Liver (tissue), 9 donors: ENCODE measurements around the gene MT4. TPM values are rescaled to one million over a fixed set of nuclear protein-coding genes. Genes with fewer than 3 reads are reported as not detected.

Source experiments
- DNase-seq: peaks from one replicate; pipeline ENCODE4 v3.0.0-alpha.2; 2017; ENCODE audit warnings: low spot score
- H3K27ac ChIP-seq, 2 donors: one replicate each; pipeline ENCODE4 v1.7.0; 2013; ENCODE audit warnings: inconsistent platforms in 2 of 2, low read length in 2 of 2, control low read depth in 1 of 2, low read depth in 1 of 2, mild to moderate bottlenecking in 1 of 2
- H3K27me3 ChIP-seq, 4 donors: one replicate each; pipeline versions ENCODE4 v1.6.1 to v1.7.0; 2013; ENCODE audit warnings: low read length in 3 of 4, inconsistent platforms in 1 of 4, mild to moderate bottlenecking in 1 of 4, moderate library complexity in 1 of 4; ENCODE audit not compliant: control insufficient read depth in 4 of 4, insufficient read depth in 4 of 4
- H3K36me3 ChIP-seq, 4 donors: one replicate each; pipeline versions ENCODE4 v1.6.1 to v1.7.0; 2013; ENCODE audit warnings: low read length in 3 of 4, mild to moderate bottlenecking in 3 of 4, low read depth in 1 of 4, moderate library complexity in 1 of 4; ENCODE audit not compliant: control insufficient read depth in 4 of 4, insufficient read depth in 3 of 4
- H3K4me1 ChIP-seq, 4 donors: one replicate each; pipeline versions ENCODE4 v1.6.1 to v1.7.0; 2013; ENCODE audit warnings: low read length in 3 of 4, mild to moderate bottlenecking in 3 of 4, moderate library complexity in 1 of 4; ENCODE audit not compliant: control insufficient read depth in 4 of 4, insufficient read depth in 4 of 4
- H3K4me3 ChIP-seq, 3 donors: one replicate each; pipeline versions ENCODE4 v1.6.1 to v1.7.0; 2013; ENCODE audit warnings: low read length in 3 of 3, control low read depth in 1 of 3, low read depth in 1 of 3, mild to moderate bottlenecking in 1 of 3
- H3K9ac ChIP-seq, 2 donors: one replicate each; pipeline ENCODE4 v1.7.0; 2013; ENCODE audit warnings: low read length in 2 of 2, mild to moderate bottlenecking in 2 of 2, moderate library complexity in 2 of 2, control low read depth in 1 of 2, low read depth in 1 of 2
- H3K9me3 ChIP-seq, 4 donors: one replicate each; pipeline versions ENCODE4 v1.6.1 to v1.7.0; 2013; ENCODE audit warnings: low read length in 3 of 4; ENCODE audit not compliant: control insufficient read depth in 4 of 4
- CTCF ChIP-seq: fragments of 150-350 bp; IDR thresholded peaks from 2 replicates; pipeline ENCODE4 v1.5.1; 2017; ENCODE audit warnings: improper control_type of control experiment, low read depth, low read length; ENCODE audit not compliant: missing input control
- EGR1 ChIP-seq, 2 donors: IDR thresholded peaks; 2 replicates each; pipeline ENCODE4 v1.6.1; 2016 to 2018; ENCODE audit warnings: antibody characterized with exemption in 2 of 2, low read depth in 2 of 2
- FOXA1 ChIP-seq: IDR thresholded peaks from 2 replicates; pipeline ENCODE4 v1.6.1; 2016; ENCODE audit warnings: antibody characterized with exemption
- GABPA ChIP-seq, 2 donors: IDR thresholded peaks in 1 of 2; conservative IDR thresholded peaks in 1 of 2; 2 replicates each; pipeline ENCODE4 v1.6.1; 2016; ENCODE audit warnings: antibody characterized with exemption in 2 of 2, mild to moderate bottlenecking in 1 of 2, moderate library complexity in 1 of 2
- HNF4A ChIP-seq, 2 donors: conservative IDR thresholded peaks; 2 replicates each; pipeline ENCODE4 v1.6.1; 2016; ENCODE audit warnings: antibody characterized with exemption in 2 of 2, mild to moderate bottlenecking in 2 of 2
- HNF4G ChIP-seq: IDR thresholded peaks from 2 replicates; pipeline ENCODE4 v1.6.1; 2016; ENCODE audit warnings: antibody characterized with exemption
- JUND ChIP-seq, 2 donors: IDR thresholded peaks; 2 replicates each; pipeline ENCODE4 v1.6.1; 2016; ENCODE audit warnings: antibody characterized with exemption in 2 of 2
- MAX ChIP-seq: IDR thresholded peaks from 2 replicates; pipeline ENCODE4 v1.6.1; 2016; ENCODE audit warnings: antibody characterized with exemption
- NR2F2 ChIP-seq: IDR thresholded peaks from 2 replicates; pipeline ENCODE4 v1.6.1; 2016; ENCODE audit warnings: antibody characterized with exemption
- RAD21 ChIP-seq, 2 donors: IDR thresholded peaks; 2 replicates each; pipeline ENCODE4 v1.6.1; 2016; ENCODE audit warnings: antibody characterized with exemption in 2 of 2, mild to moderate bottlenecking in 2 of 2
- RXRA ChIP-seq, 2 donors: IDR thresholded peaks; 2 replicates each; pipeline ENCODE4 v1.6.1; 2017 to 2018; ENCODE audit warnings: antibody characterized with exemption in 2 of 2, mild to moderate bottlenecking in 1 of 2
- SP1 ChIP-seq: IDR thresholded peaks from 2 replicates; pipeline ENCODE4 v1.6.1; 2018; ENCODE audit warnings: antibody characterized with exemption, mild to moderate bottlenecking
- TAF1 ChIP-seq: conservative IDR thresholded peaks from 2 replicates; pipeline ENCODE4 v1.6.1; 2016; ENCODE audit warnings: antibody characterized with exemption, mild to moderate bottlenecking
- YY1 ChIP-seq: IDR thresholded peaks from 2 replicates; pipeline ENCODE4 v1.6.1; 2016; ENCODE audit warnings: antibody characterized with exemption, mild to moderate bottlenecking
- WGBS: extraction: QIAGEN DNeasy Blood & Tissue Kit; methylation state at CpG from one replicate; pipeline ENCODE4 v1.1.7; 2013; 5-methylcytosine and 5-hydroxymethylcytosine counted together
- polyA plus RNA-seq, 2 donors: library from polyadenylated mRNA; stranded (reverse) in 1 of 2; unstranded in 1 of 2; fragments of 200-250 nt in 1 of 2; fragments of >200 nt in 1 of 2; fragmentation: Nextera tagmentation in 1 of 2; extraction: Ambion mirVana in 1 of 2; gene quantifications; one replicate each; pipeline versions ENCODE4 v1.2.1 to v1.2.3, GENCODE V29; 2013 to 2015
- total RNA-seq, 2 donors: library from RNA; depleted of rRNA; stranded (reverse); fragments of >200 nt; gene quantifications; one replicate each; pipeline ENCODE4 v1.2.3, GENCODE V29; 2014
- TF ChIP-seq, protein P1 (sequence below): IDR thresholded peaks from 2 replicates; pipeline ENCODE4 v1.6.1; 2016; ENCODE audit warnings: antibody characterized with exemption
- TF ChIP-seq, protein P2 (sequence below): IDR thresholded peaks from 2 replicates; pipeline ENCODE4 v1.6.1; 2016; ENCODE audit warnings: antibody characterized with exemption
- donor health status: healthy.
- donor health status: healthy.
- donor health status: healthy.
- donor health status: healthy.
- donor health status: healthy.

Gene MT4
- total and polyA plus RNA-seq, 4 donors = not detected

GRCh38 chr16:56549161-56549560 is 15.7 kb upstream of the MT4 start:
- H3K27me3 ChIP-seq = no peaks in the 10 kb centered on the region
- H3K36me3 ChIP-seq = no peaks in the 10 kb centered on the region
- no peak overlapping the region for H3K9ac ChIP-seq
- H3K27ac ChIP-seq = no peak overlapping the region
- no peak for DNase-seq
- no peaks in the 10 kb centered on the region for H3K9me3 ChIP-seq
- peaks cover 0 to 12% (median 9%) of the 10 kb centered on the region in 4 donors for H3K4me1 ChIP-seq
- H3K4me3 ChIP-seq = no peak overlapping the region
- TF ChIP-seq, protein P1, sequence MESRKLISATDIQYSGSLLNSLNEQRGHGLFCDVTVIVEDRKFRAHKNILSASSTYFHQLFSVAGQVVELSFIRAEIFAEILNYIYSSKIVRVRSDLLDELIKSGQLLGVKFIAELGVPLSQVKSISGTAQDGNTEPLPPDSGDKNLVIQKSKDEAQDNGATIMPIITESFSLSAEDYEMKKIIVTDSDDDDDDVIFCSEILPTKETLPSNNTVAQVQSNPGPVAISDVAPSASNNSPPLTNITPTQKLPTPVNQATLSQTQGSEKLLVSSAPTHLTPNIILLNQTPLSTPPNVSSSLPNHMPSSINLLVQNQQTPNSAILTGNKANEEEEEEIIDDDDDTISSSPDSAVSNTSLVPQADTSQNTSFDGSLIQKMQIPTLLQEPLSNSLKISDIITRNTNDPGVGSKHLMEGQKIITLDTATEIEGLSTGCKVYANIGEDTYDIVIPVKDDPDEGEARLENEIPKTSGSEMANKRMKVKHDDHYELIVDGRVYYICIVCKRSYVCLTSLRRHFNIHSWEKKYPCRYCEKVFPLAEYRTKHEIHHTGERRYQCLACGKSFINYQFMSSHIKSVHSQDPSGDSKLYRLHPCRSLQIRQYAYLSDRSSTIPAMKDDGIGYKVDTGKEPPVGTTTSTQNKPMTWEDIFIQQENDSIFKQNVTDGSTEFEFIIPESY = no peak
- TF ChIP-seq YY1 (no peak), TAF1 (no peak), SP1 (no peak), JUND (IDR thresholded peaks at IDR 0.05) (no peak), HNF4A (conservative IDR thresholded peaks at IDR 0.05) (no peak), HNF4G (no peak), RAD21 (IDR thresholded peaks at IDR 0.05) (no peak), NR2F2 (no peak), RXRA (IDR thresholded peaks at IDR 0.05) (no peak), FOXA1 (no peak), GABPA (IDR thresholded peaks at IDR 0.05 in 1 of 2, conservative IDR thresholded peaks at IDR 0.05 in 1 of 2) (no peak), EGR1 (IDR thresholded peaks at IDR 0.05; ENCODE audit: low read depth in 2 of 2) (no peak), MAX (no peak)
- TF ChIP-seq, protein P2, sequence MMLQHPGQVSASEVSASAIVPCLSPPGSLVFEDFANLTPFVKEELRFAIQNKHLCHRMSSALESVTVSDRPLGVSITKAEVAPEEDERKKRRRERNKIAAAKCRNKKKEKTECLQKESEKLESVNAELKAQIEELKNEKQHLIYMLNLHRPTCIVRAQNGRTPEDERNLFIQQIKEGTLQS = no peak

GRCh38 chr16:56549744-56550385 is 15.0 kb upstream of the MT4 start:
- no peaks in the 10 kb centered on the region for H3K27me3 ChIP-seq
- no peak overlapping the region for H3K9ac ChIP-seq
- DNase-seq = no peak
- H3K36me3 ChIP-seq = no peaks in the 10 kb centered on the region
- WGBS = 95% methylated on average over 5 of the region's 5 CpGs
- no peaks in the 10 kb centered on the region for H3K9me3 ChIP-seq
- TF ChIP-seq TAF1 (no peak), MAX (no peak), CTCF (no peak), FOXA1 (no peak), GABPA (IDR thresholded peaks at IDR 0.05 in 1 of 2, conservative IDR thresholded peaks at IDR 0.05 in 1 of 2) (no peak), HNF4A (conservative IDR thresholded peaks at IDR 0.05) (no peak), EGR1 (IDR thresholded peaks at IDR 0.05; ENCODE audit: low read depth in 2 of 2) (no peak), RAD21 (IDR thresholded peaks at IDR 0.05) (no peak)
- TF ChIP-seq, protein P1 = no peak
- no peak overlapping the region for H3K4me3 ChIP-seq
- peaks cover 0 to 12% (median 9%) of the 10 kb centered on the region in 4 donors for H3K4me1 ChIP-seq
- no peak overlapping the region for H3K27ac ChIP-seq
